Parathyroid adenoma (tissue), 2 donors: ENCODE measurements around the gene NMNAT2.

Experiments
- H2AFZ ChIP-seq: fragments of 300-600 bp; sonication (generic); one replicate; pipeline ENCODE4 v1.7.0; 2017; ENCODE audit warnings: antibody characterized with exemption, mild to moderate bottlenecking
- H3K27ac ChIP-seq: fragments of 300-600 bp; sonication (generic); one replicate; pipeline ENCODE4 v1.7.0; 2017
- H3K27me3 ChIP-seq: fragments of 300-600 bp; sonication (generic); one replicate; pipeline ENCODE4 v1.7.0; 2017; ENCODE audit warnings: low read length; ENCODE audit not compliant: control insufficient read depth, insufficient read depth
- H3K36me3 ChIP-seq: fragments of 300-600 bp; sonication (generic); one replicate; pipeline ENCODE4 v1.7.0; 2017; ENCODE audit warnings: low read length; ENCODE audit not compliant: control insufficient read depth, insufficient read depth
- H3K4me1 ChIP-seq: fragments of 300-600 bp; sonication (generic); one replicate; pipeline ENCODE4 v1.7.0; 2017; ENCODE audit warnings: control low read depth
- H3K4me2 ChIP-seq: fragments of 300-600 bp; sonication (generic); one replicate; pipeline ENCODE4 v1.7.0; 2017; ENCODE audit warnings: low read length
- H3K4me3 ChIP-seq: fragments of 300-600 bp; sonication (generic); one replicate; pipeline ENCODE4 v1.7.0; 2017; ENCODE audit warnings: low read depth, low read length
- H3K79me2 ChIP-seq: fragments of 300-600 bp; sonication (generic); one replicate; pipeline ENCODE4 v1.7.0; 2017; ENCODE audit warnings: control low read depth
- H3K9ac ChIP-seq: fragments of 300-600 bp; sonication (generic); one replicate; pipeline ENCODE4 v1.7.0; 2017; ENCODE audit warnings: mild to moderate bottlenecking
- H3K9me3 ChIP-seq: fragments of 300-600 bp; sonication (generic); one replicate; pipeline ENCODE4 v1.7.0; 2017; ENCODE audit warnings: low read length; ENCODE audit not compliant: control insufficient read depth
- TF ChIP-seq, protein P1 (sequence below): fragments of 300-600 bp; sonication (generic); IDR thresholded peaks from one replicate; pipeline ENCODE4 v1.7.0; 2017; ENCODE audit warnings: antibody characterized with exemption, mild to moderate bottlenecking
- donor health status: primary hyperparathyroidism.

The NMNAT2 gene

DNA sequence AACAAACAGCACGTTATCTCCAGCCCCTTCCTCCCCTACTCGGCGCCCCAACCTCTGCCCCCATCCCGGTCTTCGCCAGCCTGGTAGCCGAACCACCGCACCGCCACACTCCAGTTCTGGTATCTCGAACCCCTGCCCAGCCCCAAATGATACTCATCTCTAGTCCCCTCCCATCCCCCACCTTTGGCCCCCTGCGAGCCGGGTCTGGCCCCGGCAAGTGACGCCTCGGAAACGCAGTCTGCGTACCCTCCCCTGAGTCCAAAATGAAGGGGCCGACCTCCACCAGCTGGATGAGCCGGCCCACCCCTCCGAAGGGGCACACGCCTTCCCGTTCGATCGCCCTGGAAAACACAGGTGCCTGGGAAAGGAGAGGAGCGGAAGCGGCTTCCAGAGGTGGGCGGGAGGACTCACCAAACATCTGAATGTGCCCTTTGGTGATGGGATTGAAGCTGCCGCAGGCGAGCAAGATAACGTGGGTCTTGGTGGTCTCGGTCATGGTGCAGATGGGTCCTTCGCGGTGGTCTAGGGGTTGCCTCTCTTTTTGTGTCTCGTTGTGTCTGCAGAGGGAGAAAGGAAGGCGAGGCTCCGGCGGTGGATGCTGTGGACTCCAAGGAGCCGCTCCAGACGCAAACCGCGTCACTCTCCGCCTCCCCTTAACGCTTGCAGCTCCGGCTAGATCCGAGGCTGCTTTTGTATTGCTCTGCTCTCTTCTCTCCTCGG, at the start of gene NMNAT2:
Gene NMNAT2, minus strand, starts transcription at position 609 of the 720 bp plus-strand sequence. Its CDS starts 113 bp downstream, at position 496.
- TF ChIP-seq, protein P1, sequence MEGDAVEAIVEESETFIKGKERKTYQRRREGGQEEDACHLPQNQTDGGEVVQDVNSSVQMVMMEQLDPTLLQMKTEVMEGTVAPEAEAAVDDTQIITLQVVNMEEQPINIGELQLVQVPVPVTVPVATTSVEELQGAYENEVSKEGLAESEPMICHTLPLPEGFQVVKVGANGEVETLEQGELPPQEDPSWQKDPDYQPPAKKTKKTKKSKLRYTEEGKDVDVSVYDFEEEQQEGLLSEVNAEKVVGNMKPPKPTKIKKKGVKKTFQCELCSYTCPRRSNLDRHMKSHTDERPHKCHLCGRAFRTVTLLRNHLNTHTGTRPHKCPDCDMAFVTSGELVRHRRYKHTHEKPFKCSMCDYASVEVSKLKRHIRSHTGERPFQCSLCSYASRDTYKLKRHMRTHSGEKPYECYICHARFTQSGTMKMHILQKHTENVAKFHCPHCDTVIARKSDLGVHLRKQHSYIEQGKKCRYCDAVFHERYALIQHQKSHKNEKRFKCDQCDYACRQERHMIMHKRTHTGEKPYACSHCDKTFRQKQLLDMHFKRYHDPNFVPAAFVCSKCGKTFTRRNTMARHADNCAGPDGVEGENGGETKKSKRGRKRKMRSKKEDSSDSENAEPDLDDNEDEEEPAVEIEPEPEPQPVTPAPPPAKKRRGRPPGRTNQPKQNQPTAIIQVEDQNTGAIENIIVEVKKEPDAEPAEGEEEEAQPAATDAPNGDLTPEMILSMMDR = no peak
- H3K4me3 ChIP-seq = peak within 1 kb of the TSS; percentile 24
- peak within 1 kb of the TSS; percentile 70 for H3K27ac ChIP-seq
- no peak within 1 kb of the TSS for H3K9ac ChIP-seq
- H3K9me3 ChIP-seq = no peaks in the 10 kb centered on the region
- H2AFZ ChIP-seq = peak within 1 kb of the TSS; percentile 82
- H3K27me3 ChIP-seq = no peaks in the 10 kb centered on the region
- H3K4me1 ChIP-seq = no peaks in the 10 kb centered on the region
- H3K36me3 ChIP-seq = no peaks in the 10 kb centered on the region
- H3K4me2 ChIP-seq = peak within 1 kb of the TSS; percentile 40
- H3K79me2 ChIP-seq = peaks cover 3% of the 10 kb centered on the region

DNA sequence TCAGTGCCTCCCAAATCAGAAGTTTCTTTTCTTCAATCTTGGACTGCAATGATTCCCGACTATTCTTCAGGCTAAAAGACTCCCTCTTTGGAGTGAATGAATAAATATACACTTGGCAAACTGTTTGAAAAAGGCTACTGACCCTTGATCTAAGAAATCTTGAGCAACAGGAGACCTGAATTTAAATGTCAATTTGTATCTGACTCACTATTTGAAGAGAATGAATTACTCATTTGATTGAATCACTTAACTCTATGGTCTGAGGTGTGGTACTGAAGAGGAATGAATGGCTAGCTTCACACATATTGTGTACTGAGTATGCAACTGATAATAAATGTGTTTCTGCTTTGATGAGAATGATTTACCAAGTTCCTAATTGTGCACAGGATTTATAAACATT, 49.5 kb upstream of the NMNAT2 start:
- Histone ChIP-seq H3K27ac (no peak overlapping the region), H3K9ac (no peak overlapping the region), H3K4me2 (no peak overlapping the region), H3K79me2 (no peaks in the 10 kb centered on the region), H3K4me1 (no peaks in the 10 kb centered on the region), H3K27me3 (no peaks in the 10 kb centered on the region), H2AFZ (no peak overlapping the region), H3K9me3 (no peaks in the 10 kb centered on the region), H3K4me3 (no peak overlapping the region), H3K36me3 (no peaks in the 10 kb centered on the region)
- TF ChIP-seq, protein P1 = no peak

DNA sequence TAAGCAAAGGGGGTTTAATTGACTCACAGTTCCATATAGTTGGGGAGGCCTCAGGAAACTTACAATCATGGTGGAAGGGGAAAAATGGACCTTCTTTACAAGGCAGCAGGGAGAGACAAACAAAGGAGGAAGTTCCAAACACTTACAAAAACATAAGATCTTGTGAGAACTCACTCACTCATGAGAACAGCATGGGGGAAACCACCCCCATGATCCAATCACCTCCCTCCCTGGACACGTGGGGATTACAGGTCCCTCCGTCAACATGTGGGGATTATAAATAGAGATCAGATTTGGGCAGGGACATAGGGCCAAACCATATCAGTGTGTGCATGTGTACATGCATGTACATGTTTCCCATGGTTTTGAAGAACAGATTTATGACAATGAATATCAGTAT, 48.6 kb upstream of the NMNAT2 start:
- H3K27me3 ChIP-seq = no peaks in the 10 kb centered on the region
- no peaks in the 10 kb centered on the region for H3K9me3 ChIP-seq
- H3K4me3 ChIP-seq = no peak overlapping the region
- no peaks in the 10 kb centered on the region for H3K36me3 ChIP-seq
- no peak overlapping the region for H3K4me2 ChIP-seq
- TF ChIP-seq, protein P1 = no peak
- no peak overlapping the region for H3K27ac ChIP-seq
- no peak overlapping the region for H3K9ac ChIP-seq
- H3K79me2 ChIP-seq = no peaks in the 10 kb centered on the region
- no peak overlapping the region for H2AFZ ChIP-seq
- no peaks in the 10 kb centered on the region for H3K4me1 ChIP-seq

DNA sequence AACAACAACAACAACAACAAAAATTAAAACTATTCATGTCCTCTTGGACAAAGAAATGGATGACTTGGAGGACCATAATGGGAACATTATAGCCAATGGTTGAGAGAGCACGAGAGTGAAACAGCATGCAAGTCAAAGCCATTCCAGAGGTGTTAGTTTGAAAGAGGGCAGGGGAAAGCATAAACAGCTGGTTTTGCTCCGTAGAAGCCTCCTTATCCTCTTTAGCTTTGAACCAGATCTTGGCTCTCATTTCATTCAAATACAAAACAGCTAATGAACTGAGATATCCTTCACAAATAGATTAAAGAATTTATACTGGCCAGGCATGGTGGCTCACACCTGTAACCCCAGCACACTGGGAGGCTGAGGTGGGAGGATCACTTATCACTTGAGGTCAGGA, 45.4 kb upstream of the NMNAT2 start:
- H3K9ac ChIP-seq = no peak overlapping the region
- no peaks in the 10 kb centered on the region for H3K36me3 ChIP-seq
- H3K27me3 ChIP-seq = no peaks in the 10 kb centered on the region
- no peaks in the 10 kb centered on the region for H3K9me3 ChIP-seq
- H2AFZ ChIP-seq = no peak overlapping the region
- no peak overlapping the region for H3K4me3 ChIP-seq
- H3K27ac ChIP-seq = no peak overlapping the region
- H3K4me2 ChIP-seq = no peak overlapping the region
- H3K79me2 ChIP-seq = no peaks in the 10 kb centered on the region
- TF ChIP-seq, protein P1 = no peak
- H3K4me1 ChIP-seq = no peaks in the 10 kb centered on the region

DNA sequence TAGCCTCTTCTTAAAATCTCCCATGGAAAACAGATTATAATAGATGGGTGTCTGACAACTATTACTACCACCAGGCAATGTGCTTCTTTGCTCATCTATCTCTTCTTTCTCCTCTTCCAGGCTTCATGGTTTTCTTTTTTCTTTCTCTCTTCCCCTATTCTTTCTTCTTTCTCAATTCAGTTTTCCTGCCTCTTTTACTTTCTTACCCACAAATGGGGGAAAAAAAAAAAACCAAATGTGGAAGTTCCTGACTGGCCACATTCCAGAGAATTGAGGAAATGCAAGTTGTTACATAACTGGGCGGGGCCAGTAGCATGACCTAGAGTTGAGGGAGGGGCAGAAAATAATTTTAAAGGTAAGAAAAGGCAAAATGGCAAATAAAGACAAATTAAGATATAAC, 43.2 kb upstream of the NMNAT2 start:
- no peak overlapping the region for H3K4me3 ChIP-seq
- no peak overlapping the region for H3K9ac ChIP-seq
- no peaks in the 10 kb centered on the region for H3K79me2 ChIP-seq
- H2AFZ ChIP-seq = no peak overlapping the region
- no peak overlapping the region for H3K27ac ChIP-seq
- TF ChIP-seq, protein P1 = no peak
- no peak overlapping the region for H3K4me2 ChIP-seq
- H3K9me3 ChIP-seq = no peaks in the 10 kb centered on the region
- H3K36me3 ChIP-seq = no peaks in the 10 kb centered on the region
- H3K4me1 ChIP-seq = no peaks in the 10 kb centered on the region
- no peaks in the 10 kb centered on the region for H3K27me3 ChIP-seq
